Stimulated activated naive CD4-positive, alpha-beta T cell (primary cell): ENCODE results near the gene MALL.
"Not testable (repeated sequence)": the region's sequence is repeated elsewhere in the genome, so short reads cannot be mapped to it uniquely, and the experiment has no call there.

Experiments
- DNase-seq, 6 experiments: peaks; one replicate each; lab custom pipeline; 2025; lab: John Stamatoyannopoulos, UW

MALL gene

DNA sequence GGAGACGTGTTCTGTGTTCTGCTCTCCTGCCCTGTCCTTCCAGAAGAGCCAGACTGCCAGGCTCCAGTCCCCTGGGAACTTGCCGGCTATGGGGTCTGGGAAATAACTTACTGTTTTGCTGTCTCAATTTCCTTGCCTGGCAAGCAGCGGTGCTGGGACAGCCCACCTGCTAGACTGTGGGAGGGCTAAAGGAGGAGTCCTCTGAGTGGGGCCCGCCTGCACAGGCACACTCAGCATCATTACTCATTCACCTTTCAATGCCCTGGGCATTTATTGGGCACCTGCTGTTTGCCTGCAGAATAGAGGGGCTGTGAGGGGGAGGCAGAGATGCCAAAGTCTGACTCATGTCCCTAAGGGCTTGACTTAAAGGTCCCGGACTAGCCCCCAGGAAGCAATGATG is 65.4 kb downstream of the MALL start:
- not testable (repeated sequence) for DNase-seq

DNA sequence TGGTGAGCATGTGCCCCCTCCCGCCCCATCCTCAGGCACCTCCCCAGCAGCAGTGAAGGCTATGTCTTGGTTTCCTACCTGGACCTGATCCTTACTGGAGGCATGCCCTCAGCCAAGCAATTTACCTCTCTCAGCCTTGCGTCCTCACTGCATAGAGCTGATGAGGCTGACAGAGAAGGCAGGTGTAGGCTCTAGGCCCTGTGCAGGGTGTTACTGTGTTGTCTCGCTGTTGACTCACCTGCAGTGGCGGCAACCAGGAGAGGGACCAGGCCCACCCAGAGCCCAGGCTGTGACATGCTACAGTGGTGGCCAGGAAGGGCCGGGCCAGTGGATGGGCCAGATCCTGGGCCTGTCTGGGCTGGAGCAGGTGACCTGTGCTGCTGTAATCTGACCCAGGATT is 65.9 kb downstream of the MALL start:
- DNase-seq: not testable (repeated sequence)

- DNase-seq: not testable (repeated sequence)
Observed at GRCh38 chr2:110048255-110049197, 67.1 kb downstream of the MALL start.

DNA sequence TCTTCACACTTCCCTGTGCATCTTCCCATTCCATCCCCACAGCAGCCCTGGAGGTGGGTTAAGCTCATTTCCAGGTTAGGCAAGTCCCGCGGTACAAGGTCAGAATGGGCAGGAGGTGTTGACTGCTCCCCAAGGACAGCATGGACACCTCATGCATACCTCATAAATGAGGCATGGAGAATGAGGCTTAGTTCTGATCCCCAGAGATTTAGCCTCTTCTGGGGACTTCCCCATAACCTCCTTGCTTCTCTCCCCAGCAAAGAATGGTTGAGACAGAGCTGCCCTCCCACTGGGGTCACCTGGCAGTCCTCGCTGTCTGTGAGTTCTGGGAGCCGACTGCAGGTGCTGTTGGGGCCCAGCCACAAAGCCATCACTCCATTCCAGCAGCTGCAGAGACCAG is 68.4 kb downstream of the MALL start:
- DNase-seq: not testable (repeated sequence)

- DNase-seq: not testable (repeated sequence)
Observed at GRCh38 chr2:110041941-110042660, 73.5 kb downstream of the MALL start.

- not testable (repeated sequence) for DNase-seq
Observed at GRCh38 chr2:110037336-110037735, 78.3 kb downstream of the MALL start.

- DNase-seq: not testable (repeated sequence)
Observed at GRCh38 chr2:110035384-110035783, 80.2 kb downstream of the MALL start.

GRCh38 chr2:110034935-110035334 is 80.7 kb downstream of the MALL start:
- not testable (repeated sequence) for DNase-seq
